Keratinocyte (primary cell): Measurements from ENCODE around the gene HLA-DMB. TPM values are rescaled to one million over a fixed set of nuclear protein-coding genes. Genes with fewer than 3 reads are reported as not detected.

Experiments
- DNase-seq: peaks from one replicate; pipeline ENCODE4 v3.0.0-alpha.2; 2011; ENCODE audit warnings: low read depth, missing footprints, low spot score
- FAIRE-seq: peaks from 2 replicates; lab custom pipeline; 2011; peaks lifted over from hg19 to GRCh38; lab: Jason Lieb, UNC
- H2AFZ ChIP-seq: 2 replicates; pipeline ENCODE4 v1.6.0; 2012; ENCODE audit warnings: low read length, control low read depth, inconsistent platforms; ENCODE audit not compliant: control insufficient read depth
- H3K27ac ChIP-seq: 2 replicates; pipeline ENCODE4 v1.5.1; 2011; ENCODE audit warnings: low read length; ENCODE audit not compliant: control insufficient read depth, insufficient read depth
- H3K27me3 ChIP-seq: 3 replicates; pipeline ENCODE4 v1.6.0; 2011; ENCODE audit warnings: low read length; ENCODE audit not compliant: control insufficient read depth, insufficient read depth; ENCODE audit errors: extremely low read depth
- H3K36me3 ChIP-seq, 2 experiments: 2 replicates in 1 of 2; 3 replicates in 1 of 2; pipeline ENCODE4 v1.5.1; 2011; ENCODE audit warnings: low read length in 2 of 2, mild to moderate bottlenecking in 1 of 2; ENCODE audit not compliant: control insufficient read depth in 2 of 2, insufficient read depth in 2 of 2; ENCODE audit errors: extremely low read depth in 1 of 2
- H3K4me1 ChIP-seq: 3 replicates; pipeline ENCODE4 v1.5.1; 2011; ENCODE audit warnings: low read length; ENCODE audit not compliant: control insufficient read depth, insufficient read depth; ENCODE audit errors: extremely low read depth
- H3K4me2 ChIP-seq: 3 replicates; pipeline ENCODE4 v1.6.0; 2011; ENCODE audit warnings: low read depth, low read length; ENCODE audit not compliant: control insufficient read depth, insufficient read depth; ENCODE audit errors: extremely low read depth
- H3K4me3 ChIP-seq, 3 experiments: fragments of 200-600 bp in 1 of 3; sonication (generic) in 1 of 3; 2 replicates in 2 of 3; 3 replicates in 1 of 3; pipeline ENCODE4 v1.5.1; 2011 to 2016; ENCODE audit warnings: low read length in 3 of 3, mild to moderate bottlenecking in 3 of 3, control low read depth in 2 of 3, inconsistent platforms in 1 of 3, low read depth in 1 of 3, mixed read lengths in 1 of 3, mixed run types in 1 of 3, moderate library complexity in 1 of 3; ENCODE audit not compliant: control insufficient read depth in 2 of 3, insufficient read depth in 2 of 3; ENCODE audit errors: extremely low read depth in 1 of 3
- H3K79me2 ChIP-seq: 2 replicates; pipeline ENCODE4 v1.6.0; 2012; ENCODE audit warnings: low read length; ENCODE audit not compliant: control insufficient read depth, insufficient read depth
- H3K9ac ChIP-seq: 3 replicates; pipeline ENCODE4 v1.6.0; 2011; ENCODE audit warnings: low read length; ENCODE audit not compliant: control insufficient read depth, insufficient read depth; ENCODE audit errors: extremely low read depth
- H3K9me1 ChIP-seq: 3 replicates; pipeline ENCODE4 v1.6.0; 2011; ENCODE audit warnings: low read length; ENCODE audit not compliant: control insufficient read depth, insufficient read depth; ENCODE audit errors: extremely low read depth
- H3K9me3 ChIP-seq: 2 replicates; pipeline ENCODE4 v1.5.1; 2012; ENCODE audit warnings: low read depth, low read length; ENCODE audit not compliant: control insufficient read depth
- H4K20me1 ChIP-seq: 3 replicates; pipeline ENCODE4 v1.6.0; 2011; ENCODE audit warnings: low read length; ENCODE audit not compliant: control insufficient read depth, insufficient read depth; ENCODE audit errors: extremely low read depth
- EZH2 ChIP-seq: IDR thresholded peaks from one replicate; pipeline ENCODE4 v1.6.1; 2012; ENCODE audit warnings: inconsistent platforms, mild to moderate bottlenecking, low read length, moderate library complexity
- dilution Hi-C: fragments of 300-500 bp; cut with MboI; formaldehyde crosslinking; loops from one replicate; pipeline ENCODE4 v1.7.0; 2020; ENCODE audit warnings: low sequenced_read_pairs; ENCODE audit not compliant: extremely low pct_ligation_motif_present
- polyA plus RNA-seq, 5 experiments: library from polyadenylated mRNA; depleted of rRNA in 3 of 5; stranded (reverse) in 3 of 5; stranded (forward) in 1 of 5; unstranded in 1 of 5; fragments of >200 nt; gene quantifications; 1 replicate in 1 of 5; 2 replicates in 3 of 5; 3 replicates in 1 of 5; pipeline versions ENCODE4 v1.2.1 to v1.2.3, GENCODE V29; 2011 to 2012; ENCODE audit warnings: missing spikeins in 2 of 5, low read depth in 1 of 5, low replicate concordance in 1 of 5
- TF ChIP-seq, protein P1 (sequence below), 3 experiments: IDR thresholded peaks in 1 of 3; conservative IDR thresholded peaks in 1 of 3; optimal IDR thresholded peaks in 1 of 3; 2 replicates in 2 of 3; 3 replicates in 1 of 3; pipeline versions ENCODE3 to v1.5.1; 2011; ENCODE audit warnings: low read length in 3 of 3, mild to moderate bottlenecking in 3 of 3, moderate library complexity in 2 of 3, control low read depth in 1 of 3, inconsistent platforms in 1 of 3; ENCODE audit not compliant: insufficient read depth in 2 of 3; ENCODE audit errors: extremely low read depth in 1 of 3

HLA-DMB gene
- polyA plus RNA-seq, 1 donor (not counting 4 experiments of a cell fraction or from before 2014, with no cell fraction given) = not detected

DNA sequence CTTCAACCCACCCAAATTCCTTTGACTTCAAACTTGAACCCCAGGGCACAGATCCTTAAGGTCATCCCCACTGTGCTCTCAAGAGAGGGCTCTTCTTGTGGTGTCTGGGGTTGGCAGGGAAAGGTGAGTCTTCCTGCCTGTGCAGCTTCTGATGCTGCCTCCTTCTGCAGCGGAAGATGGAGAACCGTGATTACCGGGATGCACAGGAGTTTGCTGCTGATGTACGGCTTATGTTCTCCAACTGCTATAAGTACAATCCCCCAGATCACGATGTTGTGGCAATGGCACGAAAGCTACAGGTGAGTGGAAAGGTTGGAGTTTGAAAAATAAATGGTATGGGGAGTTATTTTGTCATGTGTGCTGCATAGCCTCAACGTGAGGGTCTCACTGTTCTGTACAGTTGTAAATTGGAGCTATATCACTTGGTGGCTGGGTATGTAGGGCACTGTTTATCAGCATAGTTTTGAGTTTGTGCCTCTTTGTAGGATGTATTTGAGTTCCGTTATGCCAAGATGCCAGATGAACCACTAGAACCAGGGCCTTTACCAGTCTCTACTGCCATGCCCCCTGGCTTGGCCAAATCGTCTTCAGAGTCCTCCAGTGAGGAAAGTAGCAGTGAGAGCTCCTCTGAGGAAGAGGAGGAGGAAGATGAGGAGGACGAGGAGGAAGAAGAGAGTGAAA lies 36.6 kb upstream of the HLA-DMB start:
- Histone ChIP-seq H3K27me3 (no peaks in the 10 kb centered on the region), H3K36me3 (peaks cover 63 to 88% of the 10 kb centered on the region in 2 experiments), H3K27ac (no peak overlapping the region), H3K9me3 (no peaks in the 10 kb centered on the region), H3K9me1 (peaks cover 10% of the 10 kb centered on the region), H3K4me2 (no peak overlapping the region), H3K79me2 (peaks cover 68% of the 10 kb centered on the region), H4K20me1 (peaks cover 88% of the 10 kb centered on the region), H3K4me3 (no peak overlapping the region), H3K9ac (no peak overlapping the region), H2AFZ (no peak overlapping the region), H3K4me1 (peaks cover 25% of the 10 kb centered on the region)
- no peak for TF ChIP-seq EZH2
- TF ChIP-seq, protein P1, sequence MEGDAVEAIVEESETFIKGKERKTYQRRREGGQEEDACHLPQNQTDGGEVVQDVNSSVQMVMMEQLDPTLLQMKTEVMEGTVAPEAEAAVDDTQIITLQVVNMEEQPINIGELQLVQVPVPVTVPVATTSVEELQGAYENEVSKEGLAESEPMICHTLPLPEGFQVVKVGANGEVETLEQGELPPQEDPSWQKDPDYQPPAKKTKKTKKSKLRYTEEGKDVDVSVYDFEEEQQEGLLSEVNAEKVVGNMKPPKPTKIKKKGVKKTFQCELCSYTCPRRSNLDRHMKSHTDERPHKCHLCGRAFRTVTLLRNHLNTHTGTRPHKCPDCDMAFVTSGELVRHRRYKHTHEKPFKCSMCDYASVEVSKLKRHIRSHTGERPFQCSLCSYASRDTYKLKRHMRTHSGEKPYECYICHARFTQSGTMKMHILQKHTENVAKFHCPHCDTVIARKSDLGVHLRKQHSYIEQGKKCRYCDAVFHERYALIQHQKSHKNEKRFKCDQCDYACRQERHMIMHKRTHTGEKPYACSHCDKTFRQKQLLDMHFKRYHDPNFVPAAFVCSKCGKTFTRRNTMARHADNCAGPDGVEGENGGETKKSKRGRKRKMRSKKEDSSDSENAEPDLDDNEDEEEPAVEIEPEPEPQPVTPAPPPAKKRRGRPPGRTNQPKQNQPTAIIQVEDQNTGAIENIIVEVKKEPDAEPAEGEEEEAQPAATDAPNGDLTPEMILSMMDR (optimal IDR thresholded peaks at IDR 0.05 in 1 of 3, IDR thresholded peaks at IDR 0.05 in 1 of 3, conservative IDR thresholded peaks at IDR 0.05 in 1 of 3; ENCODE audit: extremely low read depth in 1 of 3, insufficient read depth in 2 of 3, low read length in 3 of 3) = no peak
- dilution Hi-C loops = no loop called here
- FAIRE-seq (no peak), DNase-seq (no peak)

DNA sequence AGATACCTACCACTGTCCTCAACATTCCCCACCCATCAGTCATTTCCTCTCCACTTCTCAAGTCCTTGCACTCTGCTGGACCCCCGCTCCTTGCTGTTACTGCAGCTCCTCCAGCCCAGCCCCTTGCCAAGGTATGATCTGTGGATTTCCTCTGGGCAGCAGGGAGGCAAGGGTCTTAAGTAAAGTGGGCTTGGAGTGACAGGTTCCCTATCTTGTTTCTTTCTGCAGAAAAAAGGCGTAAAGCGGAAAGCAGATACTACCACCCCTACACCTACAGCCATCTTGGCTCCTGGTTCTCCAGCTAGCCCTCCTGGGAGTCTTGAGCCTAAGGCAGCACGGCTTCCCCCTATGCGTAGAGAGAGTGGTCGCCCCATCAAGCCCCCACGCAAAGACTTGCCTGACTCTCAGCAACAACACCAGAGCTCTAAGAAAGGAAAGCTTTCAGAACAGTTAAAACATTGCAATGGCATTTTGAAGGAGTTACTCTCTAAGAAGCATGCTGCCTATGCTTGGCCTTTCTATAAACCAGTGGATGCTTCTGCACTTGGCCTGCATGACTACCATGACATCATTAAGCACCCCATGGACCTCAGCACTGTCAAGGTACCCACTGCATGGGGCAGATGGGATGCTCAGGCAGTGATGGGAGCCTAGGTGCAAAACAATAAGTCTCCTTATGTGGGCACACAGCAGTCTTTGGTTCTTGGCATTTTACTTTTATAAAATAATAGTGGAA lies 35.7 kb upstream of the HLA-DMB start:
- H3K79me2 ChIP-seq = peaks cover 72% of the 10 kb centered on the region
- H3K36me3 ChIP-seq = peaks cover 66 to 87% of the 10 kb centered on the region in 2 experiments
- H3K4me1 ChIP-seq = peaks cover 25% of the 10 kb centered on the region
- no peak overlapping the region for H3K27ac ChIP-seq
- H2AFZ ChIP-seq = no peak overlapping the region
- H3K4me2 ChIP-seq = peak overlapping the region; percentile 27
- H3K9ac ChIP-seq = no peak overlapping the region
- FAIRE-seq = no peak
- no peak overlapping the region for H3K4me3 ChIP-seq
- no peak for DNase-seq
- H3K9me1 ChIP-seq = peaks cover 10% of the 10 kb centered on the region
- TF ChIP-seq, protein P1 (optimal IDR thresholded peaks at IDR 0.05 in 1 of 3, IDR thresholded peaks at IDR 0.05 in 1 of 3, conservative IDR thresholded peaks at IDR 0.05 in 1 of 3; ENCODE audit: extremely low read depth in 1 of 3, insufficient read depth in 2 of 3, low read length in 3 of 3) = no peak
- no peak for TF ChIP-seq EZH2
- dilution Hi-C loops = no loop called here
- peaks cover 84% of the 10 kb centered on the region for H4K20me1 ChIP-seq
- no peaks in the 10 kb centered on the region for H3K27me3 ChIP-seq
- no peaks in the 10 kb centered on the region for H3K9me3 ChIP-seq
